Measurements from ENCODE around the gene ADCY7.
A peak's percentile ranks its signal among the peaks of the same experiment; 100 is the strongest.
"Not testable (repeated sequence)": the region's sequence is repeated elsewhere in the genome, so short reads cannot be mapped to it uniquely, and the experiment has no call there.

The ADCY7 gene

GRCh38 chr16:50316102-50316847 lies 49.9 kb downstream of the ADCY7 start:
- DNase-seq, result no peak

DNA sequence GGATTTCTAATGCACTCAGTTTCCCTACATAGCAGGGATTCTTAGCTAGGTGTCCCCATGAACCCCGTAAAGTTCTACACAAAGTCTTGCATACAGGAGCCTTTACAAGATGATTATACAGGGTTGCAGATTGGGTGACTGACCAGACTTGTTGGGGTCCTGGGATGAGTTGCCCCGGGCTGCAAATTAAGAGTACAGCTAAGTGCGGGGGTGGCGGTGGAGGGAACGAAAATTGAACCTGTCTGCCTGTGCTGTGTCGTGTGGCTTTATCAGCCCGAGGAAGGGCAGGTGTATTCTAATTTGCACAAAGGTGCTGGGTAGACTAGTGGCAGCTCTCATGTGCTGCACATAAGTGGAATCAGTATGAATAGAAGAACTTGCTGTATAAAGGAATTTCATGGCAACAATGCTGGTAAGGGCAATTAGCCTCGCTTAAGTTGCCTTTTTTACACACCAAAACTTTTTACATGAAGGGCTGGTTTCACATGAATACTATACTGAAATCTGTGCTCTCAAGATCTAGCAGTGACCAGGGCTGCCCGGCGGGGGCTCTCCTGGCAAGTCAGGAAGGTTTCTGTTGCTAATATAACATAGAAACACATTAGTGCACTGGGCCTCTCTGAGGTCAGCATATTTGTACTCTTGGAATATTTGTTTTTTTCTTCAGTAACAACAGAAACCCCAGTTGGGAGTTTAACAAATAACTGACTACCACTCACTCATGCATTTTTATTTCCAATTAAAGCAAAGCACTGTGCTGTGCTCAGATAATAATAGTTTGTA lies 50.7 kb downstream of the ADCY7 start:
- no peak for DNase-seq

- no peak for DNase-seq
These were observed 52.6 kb downstream of the ADCY7 start for GRCh38 chr16:50318796-50319578.

GRCh38 chr16:50320310-50320709 lies 54.0 kb downstream of the ADCY7 start:
- DNase-seq, result no peak

DNA sequence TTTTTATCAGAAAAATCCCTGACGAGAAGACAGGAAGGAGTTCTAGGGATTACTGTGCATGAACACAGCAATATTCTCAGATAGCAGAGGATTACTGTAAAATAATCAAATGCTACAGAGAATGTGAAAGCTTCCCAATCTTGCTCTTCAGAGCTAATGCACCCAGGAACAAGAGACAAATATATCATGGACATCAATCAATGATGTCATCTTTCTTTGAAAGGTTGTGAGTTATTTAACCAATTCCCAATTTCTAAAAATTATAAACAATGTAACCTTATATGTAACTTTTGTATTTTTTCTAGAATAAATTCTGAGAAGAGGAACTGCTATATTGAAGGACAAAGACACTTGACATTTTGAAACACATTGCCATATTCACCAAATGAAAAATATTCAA lies 56.0 kb downstream of the ADCY7 start:
- no peak for DNase-seq

- no peak for DNase-seq
These were observed 57.1 kb downstream of the ADCY7 start for GRCh38 chr16:50323335-50324011.

GRCh38 chr16:50324345-50324744 lies 58.0 kb downstream of the ADCY7 start:
- no peak for DNase-seq

GRCh38 chr16:50326264-50326663 lies 59.9 kb downstream of the ADCY7 start:
- DNase-seq, result no peak

- DNase-seq, result peak; percentile 43
These were observed 60.6 kb downstream of the ADCY7 start for GRCh38 chr16:50326835-50327465.

GRCh38 chr16:50329446-50330189 lies 63.3 kb downstream of the ADCY7 start:
- no peak for DNase-seq

DNA sequence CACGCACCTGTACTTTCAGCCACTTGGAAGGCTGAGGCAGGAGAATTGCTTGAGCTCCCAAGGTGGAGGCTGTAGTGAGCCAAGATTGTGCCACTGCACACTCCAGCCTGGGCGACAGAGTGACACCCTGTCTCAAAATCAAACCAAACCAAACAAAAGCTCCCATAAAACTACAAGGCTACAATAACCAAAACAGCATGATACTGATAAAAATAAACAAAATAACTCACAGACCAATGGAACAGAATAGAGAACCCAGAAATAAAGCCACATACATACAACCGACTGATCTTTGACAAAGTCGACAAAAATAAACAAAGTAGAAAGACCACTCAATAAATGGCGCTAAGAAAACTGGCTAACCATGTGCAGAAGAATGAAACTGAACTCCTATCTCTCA lies 65.2 kb downstream of the ADCY7 start:
- DNase-seq, result no peak

GRCh38 chr16:50332599-50332998 lies 66.2 kb downstream of the ADCY7 start:
- no peak for DNase-seq

GRCh38 chr16:50334106-50334975 lies 68.0 kb downstream of the ADCY7 start:
- no peak for DNase-seq

DNA sequence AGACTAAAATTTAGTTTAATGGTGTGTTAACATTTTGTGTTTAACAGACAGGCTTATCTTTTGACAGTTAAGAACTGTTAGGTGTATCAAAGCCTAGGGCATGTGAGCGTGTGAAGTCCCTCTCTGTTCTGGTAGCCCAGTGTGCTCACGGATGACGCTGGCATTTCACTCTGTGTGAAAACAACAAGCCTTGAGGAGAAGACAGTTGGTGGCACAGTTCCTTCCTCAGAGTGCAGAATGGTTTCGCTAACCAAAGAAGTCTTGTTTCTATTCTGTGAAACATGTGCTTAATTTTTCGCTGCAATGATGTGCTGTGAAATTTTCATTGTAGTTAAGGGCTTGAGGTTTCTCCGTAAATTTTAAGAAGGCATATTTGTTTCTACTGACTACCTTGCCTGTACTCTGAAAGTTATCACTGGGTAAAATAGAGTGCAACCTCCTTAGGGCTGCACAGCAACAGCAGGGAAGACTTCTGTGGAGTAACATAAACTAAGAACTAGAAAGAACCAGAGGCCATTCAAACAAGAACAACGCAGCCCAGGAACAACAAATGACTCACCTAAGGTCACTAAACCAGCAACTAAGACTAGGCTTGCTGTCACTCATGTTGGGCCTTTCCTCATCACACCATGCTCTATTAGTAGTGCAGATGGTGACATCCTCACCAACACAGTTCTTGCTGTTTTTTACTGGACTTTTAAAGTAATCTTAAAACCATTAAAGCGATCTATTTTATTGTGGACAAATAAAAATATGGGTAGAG lies 69.0 kb downstream of the ADCY7 start:
- DNase-seq, result no peak

GRCh38 chr16:50336884-50337283 lies 70.5 kb downstream of the ADCY7 start:
- no peak for DNase-seq

GRCh38 chr16:50338371-50339231 lies 72.2 kb downstream of the ADCY7 start:
- DNase-seq, result no peak

DNA sequence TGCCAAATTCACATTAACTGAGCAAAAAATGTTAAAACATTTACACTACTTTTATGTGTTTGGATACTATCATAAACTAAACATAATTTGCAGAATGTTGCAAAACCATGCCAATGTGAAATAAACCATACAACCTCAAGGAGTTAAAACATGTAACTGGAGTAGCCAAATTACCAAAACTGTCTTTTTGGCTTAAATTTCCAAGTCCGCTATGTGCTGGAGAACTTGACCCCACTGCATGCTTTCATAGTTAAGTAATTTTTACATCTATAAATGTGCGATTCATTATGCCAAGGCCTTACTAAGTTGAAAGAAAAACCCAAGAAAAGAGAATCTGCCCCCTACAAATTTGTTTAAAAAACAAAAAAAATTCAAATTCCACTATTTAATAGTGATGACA lies 74.2 kb downstream of the ADCY7 start:
- DNase-seq, result no peak

DNA sequence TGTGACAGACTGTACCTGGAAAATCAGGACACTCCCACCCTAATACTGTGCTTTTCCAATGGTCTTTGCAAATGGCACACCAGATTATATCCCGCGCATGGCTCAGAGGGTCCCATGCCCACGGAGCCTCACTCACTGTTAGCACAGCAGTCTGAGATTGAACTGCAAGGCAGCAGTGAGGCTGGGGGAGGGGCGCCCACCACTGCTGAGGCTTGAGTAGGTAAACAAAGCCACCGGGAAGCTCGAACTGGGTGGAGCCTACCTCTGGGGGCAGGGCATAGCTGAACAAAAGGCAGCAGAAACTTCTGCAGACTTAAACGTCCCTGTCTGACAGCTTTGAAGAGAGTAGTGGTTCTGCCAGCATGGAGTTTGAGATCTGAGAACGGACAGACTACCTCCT lies 77.2 kb downstream of the ADCY7 start:
- not testable (repeated sequence) for DNase-seq

GRCh38 chr16:50345210-50345609 lies 78.9 kb downstream of the ADCY7 start:
- DNase-seq, result not testable (repeated sequence)
